Heart right ventricle (tissue), 16 donors: Measurements from ENCODE around the gene BATF. TPM values are rescaled to one million over a fixed set of nuclear protein-coding genes. Genes with fewer than 3 reads are reported as not detected.
A peak's percentile ranks its signal among the peaks of the same experiment; 100 is the strongest.

Experiments
- ATAC-seq, 8 donors: fragments of 200-7000 bp; cut with Tn5 transposase; one replicate each; pipeline ENCODE4 v1.9.1; 2020; ENCODE audit warnings: mild to moderate bottlenecking in 8 of 8, moderate library complexity in 8 of 8, moderate number of reproducible peaks in 1 of 8
- DNase-seq, 2 donors: peaks; one replicate each; pipeline ENCODE4 v3.0.0-alpha.2; 2020
- H3K27ac ChIP-seq, 10 donors: fragments of 200-600 bp; sonication (generic) in 2 of 10; one replicate each; pipeline versions ENCODE4 v1.5.0 to v1.8.0; 2020 to 2022; ENCODE audit warnings: mild to moderate bottlenecking in 3 of 10
- H3K27me3 ChIP-seq, 7 donors: fragments of 200-600 bp; one replicate each; pipeline ENCODE4 v1.8.0; 2021 to 2022; ENCODE audit warnings: mild to moderate bottlenecking in 2 of 7
- H3K36me3 ChIP-seq, 9 donors: fragments of 200-600 bp; sonication (generic) in 1 of 9; one replicate each; pipeline versions ENCODE4 v1.5.0 to v1.8.0; 2020 to 2022; ENCODE audit warnings: mild to moderate bottlenecking in 2 of 9
- H3K4me1 ChIP-seq, 9 donors: fragments of 200-600 bp; sonication (generic) in 1 of 9; one replicate each; pipeline versions ENCODE4 v1.5.0 to v1.8.0; 2020 to 2022; ENCODE audit warnings: mild to moderate bottlenecking in 4 of 9
- H3K4me3 ChIP-seq, 10 donors: fragments of 200-600 bp; sonication (generic) in 2 of 10; one replicate each; pipeline versions ENCODE4 v1.5.0 to v1.8.0; 2020 to 2022; ENCODE audit warnings: mild to moderate bottlenecking in 7 of 10, moderate library complexity in 2 of 10
- H3K9me3 ChIP-seq, 11 donors: fragments of 200-600 bp in 10 of 11; sonication (generic) in 2 of 11; one replicate each; pipeline versions ENCODE4 v1.5.0 to v1.8.0; 2013 to 2022; ENCODE audit warnings: mild to moderate bottlenecking in 2 of 11, control low read depth in 1 of 11, moderate library complexity in 1 of 11
- WGBS, 2 donors: extraction: QIAGEN DNeasy Blood & Tissue Kit; methylation state at CpG; one replicate each; pipeline ENCODE4 v1.1.7; 2013; ENCODE audit warnings: inconsistent platforms in 1 of 2; 5-methylcytosine and 5-hydroxymethylcytosine counted together
- intact Hi-C, 10 donors: fragments of 100-400 bp; cut with DNase I; formaldehyde crosslinking; loops; one replicate each; pipeline versions ENCODE4 v1.11.1 to v1.14.2; 2022
- polyA plus RNA-seq, 2 donors: library from polyadenylated mRNA; stranded (reverse); fragments of 200-250 nt; gene quantifications; one replicate each; pipeline ENCODE4 v1.2.3, GENCODE V29; 2013
- total RNA-seq, 10 donors: library from RNA; stranded (reverse); fragmentation: NEBNext Ultra II Directional in 3 of 10; extraction: Animal tissue kit (Norgen Biotek cat#: 25700) in 3 of 10; gene quantifications; one replicate each; pipeline versions ENCODE4 v1.2.1 to v1.2.4, GENCODE V29; 2021 to 2023
- TF ChIP-seq, protein P1 (sequence below), 9 donors: fragments of 200-600 bp; sonication (generic) in 2 of 9; IDR thresholded peaks; one replicate each; pipeline versions ENCODE4 v1.5.0 to v1.8.0; 2021 to 2022; ENCODE audit warnings: antibody characterized with exemption in 9 of 9, mild to moderate bottlenecking in 5 of 9, moderate library complexity in 1 of 9
- donor health status: Arrhythmogenic right ventricular cardiomyopathy.
- donor health status: ischemic (EF 13 %, LVEDD 7.1; RV severe dilation, severe dysfunction).
- donor health status: healthy with polysubstance abuse.
- donor health status: DM: no; HTN: yes; CAD: no.
- donor health status: DM: no; HTN: no; CAD: no.
- donor health status: ischemic (EF 25% LVEDD 6.9; RV normal size, moderate dysfunction).
- donor health status: ischemic (EF 25% LVEDD 5.7; RV mildly dilated, moderate dysfunction).
- donor health status: healthy.
- donor health status: DM: yes; HTN: yes; CAD: no.
- donor health status: Ischemic cardiomyopathy.
- donor health status: ischemic (EF 35%, LVEDD 5.7; RV mildly dilated, moderate dysfunction).
- donor health status: nonischemic (EF 11% LVEDD 7.7; RV severe dilation, severe dysfunction).
- donor health status: DM: yes; HTN: yes; CAD: no.
- donor health status: PGD.
- donor health status: ischemic (EF 29% LVEDD 5.4; RV normal size, mild dysfunction).
- donor health status: nonischemic (EF 23%, LVEDD 6.1; RV moderate dilation, normal function).

BATF gene
- total and polyA plus RNA-seq, 12 donors, result 0.34 to 3.3 (median 1.7) TPM; not detected in 5

DNA sequence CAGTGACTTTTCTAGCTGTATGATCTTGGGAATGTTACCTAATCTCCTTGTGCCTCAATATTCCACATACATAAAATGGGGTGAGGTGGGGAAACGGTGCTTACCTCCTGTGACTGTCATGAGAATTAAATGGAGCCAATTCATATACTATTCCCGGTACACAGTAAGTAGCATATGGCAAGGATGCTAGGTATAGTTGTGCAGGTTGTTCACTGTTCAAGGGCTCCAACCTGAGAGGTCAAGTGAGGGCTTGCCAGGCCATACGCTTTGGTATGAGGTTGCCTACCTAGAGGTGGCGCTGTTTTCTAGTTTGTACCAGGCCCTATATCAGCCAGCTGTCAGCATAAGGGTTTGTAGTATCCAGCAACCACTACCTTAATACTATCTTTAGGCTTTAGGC is 3.6 kb upstream of the BATF start:
- Histone ChIP-seq H3K27me3 (peaks cover 0 to 11% (median 0%) of the 10 kb centered on the region in 7 donors), H3K27ac (no peak overlapping the region), H3K4me1 (peaks cover 0 to 45% (median 5%) of the 10 kb centered on the region in 9 donors), H3K9me3 (no peaks in the 10 kb centered on the region), H3K36me3 (no peaks in the 10 kb centered on the region), H3K4me3 (no peak overlapping the region)
- 48 to 66% methylated on average over 4 of the region's 4 CpGs for WGBS, 2 donors
- intact Hi-C loops, result no loop called here
- DNase-seq (no peak), ATAC-seq (peak in 1 of 8 donors; percentile 17)
- TF ChIP-seq, protein P1, sequence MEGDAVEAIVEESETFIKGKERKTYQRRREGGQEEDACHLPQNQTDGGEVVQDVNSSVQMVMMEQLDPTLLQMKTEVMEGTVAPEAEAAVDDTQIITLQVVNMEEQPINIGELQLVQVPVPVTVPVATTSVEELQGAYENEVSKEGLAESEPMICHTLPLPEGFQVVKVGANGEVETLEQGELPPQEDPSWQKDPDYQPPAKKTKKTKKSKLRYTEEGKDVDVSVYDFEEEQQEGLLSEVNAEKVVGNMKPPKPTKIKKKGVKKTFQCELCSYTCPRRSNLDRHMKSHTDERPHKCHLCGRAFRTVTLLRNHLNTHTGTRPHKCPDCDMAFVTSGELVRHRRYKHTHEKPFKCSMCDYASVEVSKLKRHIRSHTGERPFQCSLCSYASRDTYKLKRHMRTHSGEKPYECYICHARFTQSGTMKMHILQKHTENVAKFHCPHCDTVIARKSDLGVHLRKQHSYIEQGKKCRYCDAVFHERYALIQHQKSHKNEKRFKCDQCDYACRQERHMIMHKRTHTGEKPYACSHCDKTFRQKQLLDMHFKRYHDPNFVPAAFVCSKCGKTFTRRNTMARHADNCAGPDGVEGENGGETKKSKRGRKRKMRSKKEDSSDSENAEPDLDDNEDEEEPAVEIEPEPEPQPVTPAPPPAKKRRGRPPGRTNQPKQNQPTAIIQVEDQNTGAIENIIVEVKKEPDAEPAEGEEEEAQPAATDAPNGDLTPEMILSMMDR (IDR thresholded peaks at IDR 0.05), result peak in 4 of 9 donors; percentile 27 to 52 (median 30)

DNA sequence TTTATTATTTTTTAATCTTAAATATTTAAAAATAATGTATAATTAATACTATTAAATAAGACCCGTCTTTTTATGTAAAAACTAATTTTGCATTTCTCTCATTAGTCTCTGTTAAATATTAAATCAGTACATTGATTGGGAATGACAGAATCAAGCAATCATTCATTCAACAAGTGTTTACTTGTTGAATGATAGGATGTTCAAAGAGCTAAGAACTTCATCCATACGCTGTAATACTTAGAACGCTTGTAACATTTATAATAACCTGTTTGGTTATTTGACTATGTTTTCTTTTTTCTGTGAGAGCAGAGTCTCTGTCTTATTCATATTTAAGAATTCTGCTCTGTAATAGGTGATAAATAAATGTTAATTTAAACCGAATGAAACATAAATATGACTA is 2.9 kb upstream of the BATF start:
- intact Hi-C loops, result no loop called here
- H3K27me3 ChIP-seq, result peaks cover 0 to 18% (median 0%) of the 10 kb centered on the region in 7 donors
- no peak for DNase-seq
- no peak for ATAC-seq
- TF ChIP-seq, protein P1 (IDR thresholded peaks at IDR 0.05), result no peak
- WGBS, 2 donors, result 96 to 99% methylated on average over 4 of the region's 4 CpGs
- H3K27ac ChIP-seq, result no peak overlapping the region
- H3K9me3 ChIP-seq, result no peaks in the 10 kb centered on the region
- H3K36me3 ChIP-seq, result no peaks in the 10 kb centered on the region
- H3K4me3 ChIP-seq, result no peak overlapping the region
- H3K4me1 ChIP-seq, result peaks cover 0 to 52% (median 5%) of the 10 kb centered on the region in 9 donors

DNA sequence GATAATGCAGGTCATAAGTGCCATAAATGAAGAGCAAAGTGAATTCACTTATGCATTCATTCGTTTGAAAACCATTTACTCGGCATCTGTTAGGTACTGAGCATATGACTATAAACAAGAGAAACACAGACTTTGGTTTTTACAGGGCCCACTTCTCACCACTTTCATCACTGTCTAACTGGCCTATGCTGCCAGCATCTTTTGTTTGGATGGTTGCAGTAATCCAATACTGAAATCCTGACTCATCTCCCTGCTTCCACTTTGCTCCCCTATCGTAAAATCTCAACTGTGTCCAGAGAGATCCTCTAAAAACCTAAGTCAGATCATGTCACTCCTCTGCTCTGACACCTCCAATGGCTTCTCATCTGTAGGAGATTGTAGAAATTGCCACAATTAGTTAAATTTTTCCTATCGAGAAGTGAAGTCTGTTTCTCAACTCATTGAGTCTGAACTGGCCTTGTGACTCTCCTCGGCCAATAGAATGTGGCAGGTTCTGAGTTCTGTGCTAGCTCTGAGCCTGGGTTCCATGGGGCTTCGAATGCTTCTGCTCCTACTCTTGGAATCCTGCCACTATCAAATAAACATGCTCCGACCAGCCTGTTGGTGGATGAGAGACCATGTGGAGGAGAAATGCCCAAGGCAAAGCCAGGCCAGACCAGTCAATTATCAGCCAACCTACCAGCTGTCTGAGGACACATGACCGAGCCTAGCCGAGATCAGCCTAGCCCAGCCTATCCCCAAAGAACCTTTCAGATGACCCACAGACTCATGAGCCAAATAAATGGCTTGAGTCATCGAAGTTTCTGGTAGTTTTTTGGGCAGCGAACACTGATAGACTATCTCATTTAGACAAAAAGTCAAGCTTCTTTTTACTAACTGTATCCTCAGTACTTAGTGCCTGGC is 2.2 kb upstream of the BATF start:
- no peak overlapping the region for H3K4me3 ChIP-seq
- WGBS, 2 donors, result 92 to 95% methylated on average over 11 of the region's 11 CpGs
- intact Hi-C loops, result no loop called here
- DNase-seq, result no peak
- no peak for ATAC-seq
- no peaks in the 10 kb centered on the region for H3K9me3 ChIP-seq
- no peak overlapping the region for H3K27ac ChIP-seq
- H3K36me3 ChIP-seq, result no peaks in the 10 kb centered on the region
- TF ChIP-seq, protein P1 (IDR thresholded peaks at IDR 0.05), result no peak
- peaks cover 0 to 52% (median 5%) of the 10 kb centered on the region in 9 donors for H3K4me1 ChIP-seq
- H3K27me3 ChIP-seq, result peaks cover 0 to 23% (median 0%) of the 10 kb centered on the region in 7 donors

DNA sequence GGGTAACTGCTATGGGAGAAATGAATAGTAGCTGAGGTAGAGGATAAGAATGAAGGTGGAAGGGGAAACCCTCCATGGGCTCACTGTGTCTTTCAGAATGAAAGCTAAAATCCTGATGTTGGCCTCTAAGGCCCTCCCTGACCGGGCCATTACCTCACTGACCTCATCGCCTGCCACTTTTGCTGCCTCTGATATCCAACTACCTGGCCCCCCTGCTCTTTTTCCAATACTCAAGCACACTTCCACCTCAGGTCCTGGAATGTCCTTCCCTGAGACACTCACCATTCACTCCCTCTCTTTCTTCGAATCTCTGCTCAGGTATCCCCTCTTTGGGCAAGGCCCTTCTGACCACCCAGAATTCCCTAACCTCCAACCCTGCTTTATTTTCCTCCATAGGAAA is 1.4 kb upstream of the BATF start:
- no peak for ATAC-seq
- TF ChIP-seq, protein P1 (IDR thresholded peaks at IDR 0.05), result no peak
- Histone ChIP-seq H3K9me3 (no peaks in the 10 kb centered on the region), H3K4me3 (no peak overlapping the region), H3K27me3 (peaks cover 0 to 19% (median 0%) of the 10 kb centered on the region in 7 donors), H3K36me3 (no peaks in the 10 kb centered on the region), H3K27ac (peak overlapping the region in 1 of 10 donors; percentile 90), H3K4me1 (peaks cover 0 to 45% (median 0%) of the 10 kb centered on the region in 9 donors)
- 94% methylated on average over 3 of the region's 3 CpGs for WGBS, 2 donors
- no peak for DNase-seq
- intact Hi-C loops, result no loop called here
